ENCODE results near the gene PPM1N.
"Not testable (repeated sequence)": the region's sequence is repeated elsewhere in the genome, so short reads cannot be mapped to it uniquely, and the experiment has no call there.

The PPM1N gene

DNA sequence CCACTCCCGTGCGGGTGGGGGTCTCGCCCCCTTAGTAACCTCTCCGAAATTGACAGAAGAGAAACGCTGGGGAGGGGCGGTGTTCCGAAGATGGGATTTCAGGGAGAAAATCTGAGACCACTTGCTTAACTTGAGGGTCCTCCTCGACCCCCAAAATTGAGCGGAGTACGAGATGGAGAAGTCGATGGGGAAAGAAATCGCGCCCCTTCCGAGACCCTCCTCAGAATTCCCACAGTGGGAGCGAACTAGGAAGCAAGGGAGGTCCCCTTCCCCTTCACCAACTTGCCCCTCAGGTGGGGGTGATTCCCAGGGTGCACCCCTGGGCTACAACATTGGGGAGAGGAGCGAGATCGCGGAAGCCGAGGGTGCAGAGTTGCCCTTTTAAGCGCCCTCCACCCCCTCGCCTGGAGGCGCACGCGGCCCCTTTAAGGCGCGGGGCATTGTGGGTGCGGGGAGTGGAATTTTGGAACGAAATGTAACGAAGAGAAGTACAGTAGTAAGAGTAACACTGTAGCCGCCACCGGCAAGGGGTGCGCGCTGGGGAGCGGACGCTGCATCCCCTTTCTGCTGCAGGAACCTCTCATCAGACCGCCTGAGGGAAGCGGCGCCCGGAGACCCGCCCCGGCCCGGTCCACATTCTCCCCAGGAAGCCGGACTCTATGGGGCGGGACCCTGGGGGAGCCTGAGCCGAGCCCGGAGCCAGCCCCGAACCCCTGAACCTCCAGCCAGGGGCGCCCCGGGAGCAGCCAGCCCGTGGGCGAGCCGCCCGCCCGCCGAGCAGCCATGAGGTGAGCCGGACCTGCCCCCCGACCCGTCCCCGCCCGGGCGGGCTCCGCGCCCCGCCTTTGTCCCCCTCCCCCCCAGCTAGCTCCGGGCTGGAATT lies 9.0 kb downstream of the PPM1N start, which contains the start of gene VASP:
Gene VASP (plus strand): TSS at position 491 of the 883 bp plus-strand sequence. CDS start 293 bp downstream, at position 784.
- peak within 1 kb of the TSS; percentile 95 for H3K27ac ChIP-seq
- DNase-seq (ENCODE audit: low read depth, low spot score): peak; percentile 61

DNA sequence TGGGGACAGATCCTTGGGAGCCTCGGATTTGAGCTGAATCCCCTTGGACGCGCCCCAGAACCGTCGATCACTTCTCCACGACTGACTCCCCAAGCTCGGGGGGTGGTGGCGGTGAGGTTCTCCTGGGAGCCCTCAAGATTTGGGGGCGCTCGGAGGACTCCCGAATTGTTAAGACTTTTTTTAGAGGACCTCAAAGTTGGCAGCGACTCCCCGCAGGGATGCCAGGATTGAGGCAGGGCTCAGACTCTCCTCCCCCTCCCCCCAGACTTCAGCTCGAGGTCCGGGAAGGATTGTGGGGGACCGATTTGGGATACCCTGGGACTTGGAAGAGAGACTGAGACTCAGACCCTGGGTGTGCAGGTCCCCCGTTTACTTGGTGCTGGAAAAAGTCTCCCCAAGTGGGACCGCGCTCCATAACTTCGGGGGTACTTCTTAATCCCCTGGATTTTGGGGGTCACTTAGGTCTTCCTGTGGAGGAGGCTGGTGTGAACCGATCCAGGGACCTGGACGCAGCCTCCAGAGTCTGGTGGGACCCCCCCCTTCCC lies 9.7 kb downstream of the PPM1N start:
- H3K27ac ChIP-seq: peak overlapping the region; percentile 95
- no peak for DNase-seq (ENCODE audit: low read depth, low spot score)

DNA sequence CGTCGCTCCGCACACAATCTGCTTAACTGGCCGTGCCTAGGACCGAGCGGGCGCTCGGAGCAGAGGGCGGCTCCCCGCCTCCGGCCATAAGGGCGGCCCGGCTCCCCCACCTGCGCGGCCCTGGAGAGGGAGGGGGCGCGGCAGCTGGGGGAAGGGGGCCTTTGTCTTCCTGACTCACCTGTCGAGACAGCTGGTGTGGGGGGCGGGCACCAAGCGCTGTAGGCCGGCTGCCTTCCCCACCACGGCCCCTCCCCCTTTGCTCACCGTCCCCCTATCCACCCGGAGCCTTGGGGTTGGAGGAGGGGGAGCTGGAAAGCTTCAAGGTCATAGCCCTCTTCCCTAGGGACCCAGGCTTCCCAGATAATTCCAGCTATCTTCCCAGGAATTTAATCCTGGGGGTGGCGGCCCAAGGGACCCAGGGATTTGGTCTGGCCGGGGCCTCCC lies 10.2 kb downstream of the PPM1N start:
- H3K27ac ChIP-seq: peak overlapping the region; percentile 95
- no peak for DNase-seq (ENCODE audit: low read depth, low spot score)

DNA sequence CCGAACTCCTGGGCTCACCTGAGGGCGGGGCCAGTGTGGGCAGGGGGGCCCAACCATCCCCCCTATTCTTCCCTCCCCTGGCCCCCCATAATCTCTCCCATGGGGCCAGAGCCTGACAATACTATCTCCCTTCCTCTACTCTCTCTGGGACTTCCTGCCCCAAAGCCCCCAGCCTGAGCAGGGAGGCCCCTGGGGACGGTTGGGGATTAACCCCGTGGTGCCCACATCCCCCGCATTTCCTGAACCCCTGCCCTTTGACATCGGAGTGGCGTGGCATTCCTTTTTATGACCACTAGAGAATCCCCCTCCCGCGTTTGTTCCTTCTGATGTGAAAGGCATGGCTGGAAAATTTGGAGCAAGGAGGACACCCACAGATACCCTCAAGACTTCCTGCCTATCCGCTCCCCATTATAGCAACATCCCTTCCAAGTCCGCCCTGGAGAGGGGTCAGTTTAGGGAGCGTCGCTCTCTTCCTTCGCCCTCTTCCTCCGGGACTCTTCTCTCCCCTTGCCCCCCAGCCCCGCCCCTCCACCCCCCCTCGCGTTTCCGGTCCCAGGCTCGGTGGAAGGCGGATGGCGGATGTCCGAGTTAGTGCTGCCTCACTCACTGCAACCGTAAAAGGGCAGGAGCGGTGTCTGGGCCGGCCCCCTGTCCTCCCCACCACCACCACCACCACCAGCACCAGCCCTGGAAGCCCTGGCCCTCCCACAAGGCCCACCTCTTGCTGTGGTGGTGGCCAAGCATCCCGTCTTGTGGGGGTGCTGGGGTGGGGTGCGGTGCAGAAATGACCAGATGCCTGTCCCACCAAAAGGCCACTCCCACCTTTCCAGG lies 10.8 kb downstream of the PPM1N start:
- no peak for DNase-seq (ENCODE audit: low read depth, low spot score)
- H3K27ac ChIP-seq: peak overlapping the region; percentile 95

GRCh38 chr19:45509692-45510015 lies 11.4 kb downstream of the PPM1N start:
- peak overlapping the region; percentile 95 for H3K27ac ChIP-seq
- no peak for DNase-seq (ENCODE audit: low read depth, low spot score)

DNA sequence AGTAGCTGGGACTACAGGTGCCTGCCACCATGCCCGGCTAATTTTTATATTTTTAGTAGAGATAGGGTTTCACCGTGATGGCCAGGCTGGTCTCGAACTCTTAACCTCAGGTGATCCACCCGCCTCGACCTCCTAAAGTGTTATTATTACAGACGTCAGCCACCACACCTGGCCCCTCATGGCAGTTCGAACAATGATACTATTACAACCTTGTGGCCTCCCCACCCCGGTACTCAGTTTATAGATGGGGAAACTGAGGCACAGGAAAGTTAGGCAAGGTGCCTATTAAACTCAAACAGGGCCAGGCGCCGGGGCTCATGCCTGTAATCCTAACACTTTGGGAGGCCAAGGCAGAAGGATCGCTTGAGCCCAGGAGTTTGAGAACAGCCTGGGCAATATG lies 12.1 kb downstream of the PPM1N start:
- not testable (repeated sequence) for H3K27ac ChIP-seq; DNase-seq (ENCODE audit: low read depth, low spot score)

GRCh38 chr19:45511074-45511473 lies 12.8 kb downstream of the PPM1N start:
- DNase-seq (ENCODE audit: low read depth, low spot score): no peak
- H3K27ac ChIP-seq: no peak overlapping the region

- no peak overlapping the region for H3K27ac ChIP-seq
- no peak for DNase-seq (ENCODE audit: low read depth, low spot score)
Observed at GRCh38 chr19:45512881-45513483, 14.7 kb downstream of the PPM1N start.

- peak overlapping the region; percentile 25 for H3K27ac ChIP-seq
- no peak for DNase-seq (ENCODE audit: low read depth, low spot score)
Observed at GRCh38 chr19:45514376-45515051, 16.3 kb downstream of the PPM1N start.

DNA sequence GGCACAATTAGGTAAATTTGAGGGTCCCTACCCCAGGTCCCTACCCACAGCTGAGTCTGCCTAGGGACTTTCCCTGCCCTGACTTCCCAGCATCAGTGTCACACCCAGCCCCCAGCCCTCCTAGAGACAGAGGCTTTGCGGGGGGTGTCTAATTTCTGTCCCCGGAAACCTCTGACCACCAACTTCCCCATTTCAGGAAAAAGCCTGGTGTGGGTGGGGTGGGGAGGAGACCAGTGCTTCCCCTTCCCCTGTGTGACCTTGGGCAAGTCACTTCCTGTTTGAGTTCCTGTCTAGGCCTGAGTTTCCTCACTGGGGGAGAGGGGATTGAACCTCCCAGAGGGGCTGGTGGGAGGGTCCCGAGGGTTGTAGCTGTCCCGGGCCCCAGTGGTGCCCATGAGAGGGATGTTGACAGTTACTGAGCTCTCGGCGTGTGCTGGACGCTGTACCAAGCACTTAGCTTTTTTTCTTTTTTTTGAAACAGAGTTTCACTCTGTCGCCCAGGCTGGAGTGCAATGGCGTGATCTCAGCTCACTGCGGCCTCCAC lies 16.9 kb downstream of the PPM1N start:
- peak overlapping the region; percentile 25 for H3K27ac ChIP-seq
- no peak for DNase-seq (ENCODE audit: low read depth, low spot score)

DNA sequence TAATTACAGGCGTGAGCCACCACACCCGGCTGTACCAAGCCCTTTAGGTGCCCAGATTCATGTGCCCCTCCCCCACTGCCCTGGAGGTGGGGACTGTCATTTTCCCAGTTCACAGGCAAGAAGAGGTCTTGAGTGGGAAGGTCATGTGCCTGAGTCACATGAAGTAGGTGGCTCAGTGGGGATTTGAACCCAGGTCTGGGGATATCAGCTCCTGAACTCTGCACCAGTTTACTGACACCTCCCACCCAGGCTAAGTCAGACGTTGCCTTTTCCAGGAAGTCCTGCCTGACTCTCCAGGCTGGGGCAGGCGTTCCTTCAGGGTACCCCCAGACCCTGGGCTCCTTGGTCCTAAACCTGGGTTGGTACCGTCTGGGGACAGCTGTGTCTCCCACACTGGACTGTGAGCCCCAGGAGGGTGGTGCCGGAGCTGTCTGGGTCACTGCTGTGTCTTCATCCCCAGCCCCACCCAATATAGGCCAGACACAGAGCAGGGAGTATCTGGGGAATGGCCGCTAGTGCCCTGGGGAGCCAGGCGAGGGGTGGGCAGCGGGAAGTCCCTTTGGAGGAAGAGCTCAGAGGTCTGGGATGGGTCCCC lies 17.7 kb downstream of the PPM1N start:
- H3K27ac ChIP-seq: no peak overlapping the region
- DNase-seq (ENCODE audit: low read depth, low spot score): no peak

GRCh38 chr19:45517238-45517637 lies 19.0 kb downstream of the PPM1N start:
- H3K27ac ChIP-seq: no peak overlapping the region
- no peak for DNase-seq (ENCODE audit: low read depth, low spot score)

DNA sequence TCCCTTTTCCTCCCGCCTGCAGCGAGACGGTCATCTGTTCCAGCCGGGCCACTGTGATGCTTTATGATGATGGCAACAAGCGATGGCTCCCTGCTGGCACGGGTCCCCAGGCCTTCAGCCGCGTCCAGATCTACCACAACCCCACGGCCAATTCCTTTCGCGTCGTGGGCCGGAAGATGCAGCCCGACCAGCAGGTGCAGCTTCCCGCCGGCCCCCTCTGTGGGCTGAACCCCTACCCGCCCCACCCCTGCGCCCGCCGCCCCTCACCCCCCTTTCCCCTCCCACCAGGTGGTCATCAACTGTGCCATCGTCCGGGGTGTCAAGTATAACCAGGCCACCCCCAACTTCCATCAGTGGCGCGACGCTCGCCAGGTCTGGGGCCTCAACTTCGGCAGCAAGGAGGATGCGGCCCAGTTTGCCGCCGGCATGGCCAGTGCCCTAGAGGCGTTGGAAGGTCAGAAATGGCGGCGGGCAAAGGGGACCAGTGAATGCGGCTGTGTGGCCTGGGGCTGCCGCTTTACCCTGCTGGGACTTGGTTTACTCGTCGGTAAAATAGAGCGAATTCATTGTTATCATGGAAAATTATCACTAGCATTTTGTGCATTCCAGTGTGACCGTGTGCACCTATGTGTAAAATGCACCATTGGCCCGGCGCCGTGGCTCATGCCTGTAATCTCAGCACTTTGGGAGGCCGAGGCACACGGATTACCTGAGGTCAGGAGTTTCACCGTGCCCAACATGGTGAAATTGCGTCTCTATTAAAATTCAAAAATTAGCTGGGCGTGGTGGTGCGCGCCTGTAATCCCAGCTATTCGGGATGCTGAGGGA lies 19.6 kb downstream of the PPM1N start:
- DNase-seq (ENCODE audit: low read depth, low spot score): no peak
- H3K27ac ChIP-seq: no peak overlapping the region

- no peak for DNase-seq (ENCODE audit: low read depth, low spot score)
- H3K27ac ChIP-seq: no peak overlapping the region
Observed at GRCh38 chr19:45518469-45518826, 20.2 kb downstream of the PPM1N start.

- DNase-seq (ENCODE audit: low read depth, low spot score): no peak
- no peak overlapping the region for H3K27ac ChIP-seq
Observed at GRCh38 chr19:45522010-45522941, 24.0 kb downstream of the PPM1N start.

GRCh38 chr19:45523642-45524256 lies 25.5 kb downstream of the PPM1N start:
- H3K27ac ChIP-seq: peak overlapping the region; percentile 7
- DNase-seq (ENCODE audit: low read depth, low spot score): no peak

DNA sequence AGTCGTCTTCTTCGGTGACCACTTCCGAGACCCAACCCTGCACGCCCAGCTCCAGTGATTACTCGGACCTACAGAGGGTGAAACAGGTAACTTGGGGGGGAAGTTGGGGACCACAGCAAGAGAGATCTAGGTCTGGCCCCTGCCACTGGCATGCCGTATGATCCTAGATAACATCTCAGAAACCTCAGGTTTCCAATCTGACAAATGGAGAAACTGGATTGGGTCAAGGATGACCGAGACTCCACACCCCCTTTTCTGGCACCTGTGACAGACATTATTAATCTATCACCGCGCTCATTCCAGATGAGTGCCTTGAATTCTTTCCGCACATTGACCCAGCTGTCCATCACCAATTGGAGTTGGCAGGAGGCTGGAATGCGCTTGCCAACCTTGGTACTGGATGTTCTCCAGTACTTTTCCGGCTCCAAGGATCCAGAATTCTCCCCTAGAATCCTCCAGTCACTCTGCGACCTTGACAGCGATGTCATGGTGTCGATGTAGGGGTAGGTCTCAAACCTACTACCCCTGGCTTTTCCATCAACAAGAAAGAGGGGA lies 26.4 kb downstream of the PPM1N start:
- H3K27ac ChIP-seq: no peak overlapping the region
- no peak for DNase-seq (ENCODE audit: low read depth, low spot score)

Data from epithelial cell of prostate (primary cell).